HG03108 (cell line): ENCODE data around the gene PPP1R1B.

Source experiments
- ATAC-seq: cut with Tn5 transposase; IDR thresholded peaks from one replicate; pipeline ENCODE4 v1.9.1; 2021; ENCODE audit warnings: moderate library complexity; ENCODE audit not compliant: unreplicated experiment

PPP1R1B gene

GRCh38 chr17:39678340-39679116 is 51.8 kb downstream of the PPP1R1B start:
- ATAC-seq: no peak

GRCh38 chr17:39679521-39680192 is 52.9 kb downstream of the PPP1R1B start:
- no peak for ATAC-seq

GRCh38 chr17:39683295-39683939 is 56.7 kb downstream of the PPP1R1B start:
- no peak for ATAC-seq

GRCh38 chr17:39684369-39685192 is 57.8 kb downstream of the PPP1R1B start:
- ATAC-seq: no peak
